Esophagus muscularis mucosa (tissue), 4 donors: ENCODE results near the gene NCOA6. TPM values are rescaled to one million over a fixed set of nuclear protein-coding genes. Genes with fewer than 3 reads are reported as not detected.

Experiments
- DNase-seq: peaks from one replicate; pipeline ENCODE4 v3.0.0-alpha.2; 2017; ENCODE audit errors: extremely low spot score
- H3K27ac ChIP-seq, 4 donors: fragments of 200-600 bp; sonication (generic); replicated peaks in 1 of 4; 1 replicate in 3 of 4; 2 replicates in 1 of 4; pipeline ENCODE4 v1.5.1; 2016 to 2019; ENCODE audit warnings: mild to moderate bottlenecking in 1 of 4
- H3K27me3 ChIP-seq, 4 donors: fragments of 200-600 bp; sonication (generic); one replicate each; pipeline versions ENCODE4 v1.5.1 to v1.6.0; 2016 to 2019
- H3K36me3 ChIP-seq, 4 donors: fragments of 200-600 bp; sonication (generic); one replicate each; pipeline ENCODE4 v1.5.1; 2016 to 2019
- H3K4me1 ChIP-seq, 4 donors: fragments of 200-600 bp; sonication (generic); one replicate each; pipeline ENCODE4 v1.5.1; 2016 to 2019
- H3K4me3 ChIP-seq, 4 donors: fragments of 200-600 bp; sonication (generic); 1 replicate in 2 of 4; 2 replicates in 2 of 4; pipeline ENCODE4 v1.5.1; 2016 to 2019; ENCODE audit warnings: mild to moderate bottlenecking in 4 of 4, moderate library complexity in 1 of 4
- H3K9me3 ChIP-seq, 4 donors: fragments of 200-600 bp; sonication (generic); 1 replicate in 3 of 4; 2 replicates in 1 of 4; pipeline ENCODE4 v1.5.1; 2016 to 2019
- CTCF ChIP-seq, 3 experiments: fragments of 200-600 bp in 2 of 3; fragments of 450-650 bp in 1 of 3; sonication (generic) in 2 of 3; IDR thresholded peaks; one replicate each; pipeline ENCODE4 v1.5.1; 2017 to 2019; ENCODE audit warnings: antibody characterized with exemption in 3 of 3, mild to moderate bottlenecking in 2 of 3, moderate library complexity in 1 of 3
- EP300 ChIP-seq: sonication (generic); formaldehyde crosslinking; IDR thresholded peaks from one replicate; pipeline ENCODE4 v1.6.1; 2017; ENCODE audit warnings: antibody characterized with exemption
- POLR2A ChIP-seq: fragments of 450-650 bp; IDR thresholded peaks from one replicate; pipeline ENCODE4 v1.6.1; 2017; ENCODE audit warnings: antibody characterized with exemption, moderate library complexity, mild to moderate bottlenecking, low read depth
- POLR2AphosphoS5 ChIP-seq, 2 donors: sonication (generic); formaldehyde crosslinking; IDR thresholded peaks; one replicate each; pipeline ENCODE4 v1.6.1; 2017; ENCODE audit warnings: antibody characterized with exemption in 2 of 2
- WGBS: methylation state at CpG from one replicate; pipeline ENCODE4 v1.1.5; 2018; 5-methylcytosine and 5-hydroxymethylcytosine counted together
- intact Hi-C: fragments of 100-400 bp; cut with DNase I; formaldehyde crosslinking; loops from one replicate; pipeline ENCODE4 v1.15.1; 2023
- total RNA-seq, 4 donors: library from RNA; depleted of rRNA; stranded (reverse); fragments of >200 nt; gene quantifications; one replicate each; pipeline versions ENCODE4 v1.1.0 to v1.2.1, GENCODE V29; 2016

NCOA6 gene
- total RNA-seq, 4 donors from 2014 or later: 14.9 to 30.2 (median 23.3) TPM

- peaks cover 11 to 94% (median 67%) of the 10 kb centered on the region in 4 donors for H3K36me3 ChIP-seq
- peaks cover 0 to 7% (median 0%) of the 10 kb centered on the region in 4 donors for H3K4me1 ChIP-seq
- H3K9me3 ChIP-seq: no peaks in the 10 kb centered on the region
- no peak for TF ChIP-seq EP300
- H3K27ac ChIP-seq: no peak overlapping the region
- no peaks in the 10 kb centered on the region for H3K27me3 ChIP-seq
- no peak for DNase-seq
- H3K4me3 ChIP-seq: no peak overlapping the region
- intact Hi-C loops: loop anchor here (10.0 kb wide), 1 partner anchor 460 kb away; no protein-coding TSS in a partner anchor
These were observed 50.6 kb downstream of the NCOA6 start for GRCh38 chr20:34774886-34775285.

- H3K9me3 ChIP-seq: no peaks in the 10 kb centered on the region
- TF ChIP-seq CTCF (IDR thresholded peaks at IDR 0.05) (no peak), POLR2AphosphoS5 (IDR thresholded peaks at IDR 0.05) (no peak)
- no peak overlapping the region for H3K4me3 ChIP-seq
- no peak for DNase-seq
- H3K27me3 ChIP-seq: no peaks in the 10 kb centered on the region
- H3K27ac ChIP-seq: no peak overlapping the region
- intact Hi-C loops: loop anchor here (10.0 kb wide), 1 partner anchor 460 kb away; no protein-coding TSS in a partner anchor
- 96% methylated on average over 3 of the region's 3 CpGs for WGBS
- peaks cover 0 to 9% (median under 1%) of the 10 kb centered on the region in 4 donors for H3K4me1 ChIP-seq
- H3K36me3 ChIP-seq: peaks cover 10 to 91% (median 67%) of the 10 kb centered on the region in 4 donors
These were observed 51.0 kb downstream of the NCOA6 start for GRCh38 chr20:34774449-34774848.

GRCh38 chr20:34773726-34774125, 51.7 kb downstream of the NCOA6 start:
- Histone ChIP-seq H3K4me3 (no peak overlapping the region), H3K9me3 (no peaks in the 10 kb centered on the region), H3K4me1 (peaks cover 0 to 14% (median 3%) of the 10 kb centered on the region in 4 donors), H3K36me3 (peaks cover 10 to 91% (median 67%) of the 10 kb centered on the region in 4 donors), H3K27me3 (no peaks in the 10 kb centered on the region), H3K27ac (no peak overlapping the region)
- intact Hi-C loops: loop anchor here (10.0 kb wide), 1 partner anchor 459 kb away; no protein-coding TSS in a partner anchor
- no peak for TF ChIP-seq POLR2A
- no peak for TF ChIP-seq CTCF (IDR thresholded peaks at IDR 0.05)
- no peak for DNase-seq
- 80% methylated on average over 1 of the region's 1 CpG for WGBS

GRCh38 chr20:34772437-34772836, 53.0 kb downstream of the NCOA6 start:
- DNase-seq: no peak
- no peaks in the 10 kb centered on the region for H3K27me3 ChIP-seq
- 81% methylated on average over 3 of the region's 3 CpGs for WGBS
- H3K4me1 ChIP-seq: peaks cover 0 to 14% (median 3%) of the 10 kb centered on the region in 4 donors
- TF ChIP-seq POLR2A (no peak), CTCF (IDR thresholded peaks at IDR 0.05) (no peak), POLR2AphosphoS5 (IDR thresholded peaks at IDR 0.05) (no peak), EP300 (no peak)
- no peaks in the 10 kb centered on the region for H3K9me3 ChIP-seq
- H3K27ac ChIP-seq: no peak overlapping the region
- H3K36me3 ChIP-seq: peaks cover 13 to 91% (median 70%) of the 10 kb centered on the region in 4 donors
- intact Hi-C loops: loop anchor here (10.0 kb wide), 1 partner anchor 458 kb away; no protein-coding TSS in a partner anchor
- H3K4me3 ChIP-seq: no peak overlapping the region

- Histone ChIP-seq H3K36me3 (peaks cover 19 to 96% (median 76%) of the 10 kb centered on the region in 4 donors), H3K4me3 (no peak overlapping the region), H3K9me3 (no peaks in the 10 kb centered on the region), H3K4me1 (peaks cover 0 to 14% (median 3%) of the 10 kb centered on the region in 4 donors), H3K27ac (no peak overlapping the region), H3K27me3 (no peaks in the 10 kb centered on the region)
- TF ChIP-seq EP300: no peak
- TF ChIP-seq POLR2AphosphoS5 (IDR thresholded peaks at IDR 0.05): no peak
- no peak for TF ChIP-seq POLR2A
- TF ChIP-seq CTCF (IDR thresholded peaks at IDR 0.05): no peak
- 75% methylated on average over 3 of the region's 3 CpGs for WGBS
- intact Hi-C loops: loop anchor here (10.0 kb wide), 1 partner anchor 457 kb away; no protein-coding TSS in a partner anchor
- no peak for DNase-seq
These were observed 53.8 kb downstream of the NCOA6 start for GRCh38 chr20:34771680-34772081.
